Measurements from ENCODE around the gene KLRF2.

GRCh38 chr12:9866860-9867269 is 14.4 kb upstream of the KLRF2 start:
- TF ChIP-seq CTCF (conservative IDR thresholded peaks at IDR 0.05; ENCODE audit: low read length) (no peak), EZH2phosphoT487 (IDR thresholded peaks at IDR 0.05; ENCODE audit: borderline replicate concordance, low read depth, low read length) (no peak)

Measured in OCI-LY7 (cell line).